DMS114 treated with DMSO at 0.1 percent for 48 hours (cell line): ENCODE measurements around the gene SLFNL1.

ENCODE experiments used
- DNase-seq: peaks from one replicate; lab custom pipeline; 2025; ENCODE audit not compliant: unreplicated experiment; lab: John Stamatoyannopoulos, UW

Gene SLFNL1

DNA sequence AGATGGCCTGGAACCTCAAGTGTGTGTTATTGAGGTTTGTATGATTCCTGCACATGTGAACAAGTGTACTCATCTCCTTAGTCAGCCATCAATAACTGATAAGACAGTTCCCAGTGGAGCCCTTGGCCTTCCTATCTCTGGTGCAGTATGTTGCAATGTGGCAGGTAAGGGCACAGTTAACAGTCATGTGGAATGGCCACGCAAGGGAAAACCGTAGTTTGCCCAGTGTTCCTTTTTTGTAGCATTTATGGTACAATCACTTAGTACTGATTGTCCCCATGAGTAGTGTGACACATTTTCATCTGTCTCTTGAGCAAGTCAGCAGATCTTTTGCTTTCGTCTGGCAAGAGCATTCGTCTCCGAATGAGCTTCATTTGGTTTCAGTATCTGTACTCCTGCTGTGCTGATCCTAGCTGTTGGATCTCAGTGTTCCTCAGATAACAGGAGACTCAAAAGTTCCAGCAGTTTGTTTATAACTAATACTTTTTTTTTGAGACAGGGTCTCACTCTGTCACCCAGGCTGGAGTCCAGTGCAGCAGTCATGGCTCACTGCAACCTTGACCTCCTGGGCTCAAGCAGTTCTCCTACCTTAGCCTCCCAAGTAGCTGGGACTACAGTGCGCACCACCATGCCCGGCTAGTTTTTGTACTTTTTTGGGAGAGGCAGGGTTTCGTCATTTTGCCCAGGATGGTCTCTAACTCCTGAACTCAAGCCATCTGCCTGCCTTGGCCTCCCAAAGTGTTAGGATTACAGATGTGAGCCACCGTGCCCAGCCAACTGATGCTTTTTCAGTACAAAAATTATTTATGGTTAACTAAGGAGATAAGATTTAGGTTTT lies 33.9 kb downstream of the SLFNL1 start:
- no peak for DNase-seq

- DNase-seq: no peak
Measured at GRCh38 chr1:40986956-40987355, 34.6 kb downstream of the SLFNL1 start.

DNA sequence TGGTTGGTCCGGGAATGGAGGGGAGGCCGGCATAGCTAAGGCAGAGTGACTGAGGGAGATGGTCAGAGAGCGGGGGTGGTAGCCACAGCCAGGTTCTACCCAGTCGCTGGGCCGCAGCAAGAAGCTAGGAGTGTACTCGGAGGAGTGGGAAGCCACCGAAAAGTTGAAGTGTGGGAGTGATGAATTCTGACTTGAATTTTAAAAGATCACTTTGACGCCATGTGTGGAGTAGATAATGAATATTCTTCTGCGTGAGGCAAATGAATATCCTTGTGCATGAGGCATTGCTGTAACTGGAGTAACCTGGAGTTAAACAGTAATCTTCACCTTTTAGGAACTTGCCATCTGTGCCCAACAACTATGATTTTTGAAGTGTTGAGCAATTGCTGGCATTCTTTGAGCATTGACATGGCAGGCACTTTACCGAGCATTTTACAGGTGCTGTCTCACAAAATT lies 35.2 kb downstream of the SLFNL1 start:
- DNase-seq: no peak

DNA sequence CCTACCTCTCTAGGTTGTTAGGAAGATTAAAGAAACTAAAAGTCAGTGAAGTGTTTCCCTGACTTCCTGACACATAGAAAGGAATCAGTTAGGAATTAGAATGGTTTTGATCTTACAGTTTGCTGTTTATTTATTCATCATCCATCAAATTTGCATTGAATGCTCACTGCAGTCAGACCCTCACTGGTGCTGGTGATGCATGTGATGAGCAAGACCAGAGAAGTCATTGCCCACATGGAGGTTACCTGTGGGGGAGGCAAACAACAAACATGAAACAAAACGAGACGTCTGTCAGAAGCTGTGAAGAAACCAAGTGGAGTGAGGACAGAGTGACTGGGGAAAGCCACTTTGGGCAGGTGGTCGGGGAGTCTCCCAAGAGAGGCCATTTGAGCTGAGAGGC lies 35.6 kb downstream of the SLFNL1 start:
- no peak for DNase-seq

DNA sequence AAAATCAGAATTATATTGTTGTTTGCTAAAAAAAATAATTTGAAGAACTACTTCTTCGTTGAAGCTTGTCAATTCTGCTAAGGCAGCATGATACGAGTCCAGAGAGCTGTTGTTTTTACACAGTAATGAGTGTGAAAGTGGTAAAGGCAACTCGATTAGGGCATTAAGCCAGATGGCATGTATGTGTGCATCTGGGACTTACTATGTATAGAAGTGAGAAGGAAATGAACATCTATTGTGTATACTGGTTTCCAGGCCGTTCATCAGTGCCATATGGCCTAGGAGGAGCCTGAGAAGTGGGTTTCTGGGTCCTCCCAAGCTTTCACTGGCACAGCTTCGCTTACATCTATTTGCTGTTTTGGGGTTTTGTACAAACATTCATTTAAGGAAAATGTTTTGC lies 36.4 kb downstream of the SLFNL1 start:
- no peak for DNase-seq

DNA sequence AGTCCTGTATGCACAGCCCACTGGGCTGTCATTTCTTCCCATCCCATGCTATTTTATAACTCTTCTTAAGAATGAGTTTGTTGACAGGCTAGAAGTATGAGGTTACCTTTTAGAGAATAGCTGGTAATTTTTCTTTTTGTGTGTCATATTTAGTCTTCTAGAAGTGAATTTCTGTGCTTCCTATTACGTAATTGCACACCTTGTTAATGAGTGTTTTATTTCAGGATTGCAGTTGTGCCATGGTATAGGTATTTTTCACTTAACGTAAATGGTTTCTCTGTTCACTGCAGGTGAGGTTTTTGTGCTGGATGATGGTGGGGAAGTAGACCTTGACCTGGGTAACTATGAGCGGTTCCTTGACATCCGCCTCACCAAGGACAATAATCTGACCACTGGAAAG lies 37.0 kb downstream of the SLFNL1 start:
- DNase-seq: no peak

DNA sequence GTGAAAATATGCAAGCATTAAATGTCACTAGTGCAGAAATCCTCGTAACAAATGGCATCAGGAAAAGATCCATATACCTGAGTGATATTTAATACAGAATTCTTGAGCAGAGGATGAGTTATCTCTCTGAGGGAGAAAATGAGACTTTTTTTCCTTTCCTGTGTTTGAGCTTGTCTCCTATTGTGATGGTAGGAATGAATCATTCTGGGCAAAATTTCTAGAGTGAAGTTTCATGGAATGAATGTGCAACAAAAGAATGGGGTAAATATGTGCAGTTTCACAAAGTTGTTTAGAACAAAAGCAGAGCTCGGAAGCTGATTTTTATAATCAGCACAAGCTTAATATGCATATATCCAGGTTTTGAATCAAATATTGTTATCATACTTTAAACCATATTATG lies 37.5 kb downstream of the SLFNL1 start:
- no peak for DNase-seq

GRCh38 chr1:40983286-40983685 lies 38.2 kb downstream of the SLFNL1 start:
- DNase-seq: no peak

DNA sequence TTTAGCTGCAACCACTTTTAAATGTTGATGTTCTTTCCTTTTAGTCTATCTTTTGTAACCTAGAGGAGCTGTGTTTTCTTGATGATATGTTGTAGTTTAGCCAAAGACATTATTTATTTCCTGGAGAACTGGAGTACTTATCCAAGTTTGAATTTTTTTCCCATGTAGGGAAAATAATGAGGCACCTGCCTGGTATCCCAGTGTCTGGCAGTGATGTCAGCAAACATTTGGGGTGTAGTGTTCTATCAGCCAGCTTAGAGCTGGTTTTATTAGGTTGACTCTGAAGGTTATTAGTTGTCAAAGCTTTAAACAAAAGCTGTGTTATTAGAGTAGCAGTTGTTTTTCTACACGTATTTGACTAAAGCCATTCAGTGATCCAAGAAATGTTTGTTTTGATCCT lies 38.8 kb downstream of the SLFNL1 start:
- no peak for DNase-seq

GRCh38 chr1:40981691-40982448 lies 39.7 kb downstream of the SLFNL1 start:
- DNase-seq: no peak

- no peak for DNase-seq
Measured at GRCh38 chr1:40980453-40981121, 40.9 kb downstream of the SLFNL1 start.

DNA sequence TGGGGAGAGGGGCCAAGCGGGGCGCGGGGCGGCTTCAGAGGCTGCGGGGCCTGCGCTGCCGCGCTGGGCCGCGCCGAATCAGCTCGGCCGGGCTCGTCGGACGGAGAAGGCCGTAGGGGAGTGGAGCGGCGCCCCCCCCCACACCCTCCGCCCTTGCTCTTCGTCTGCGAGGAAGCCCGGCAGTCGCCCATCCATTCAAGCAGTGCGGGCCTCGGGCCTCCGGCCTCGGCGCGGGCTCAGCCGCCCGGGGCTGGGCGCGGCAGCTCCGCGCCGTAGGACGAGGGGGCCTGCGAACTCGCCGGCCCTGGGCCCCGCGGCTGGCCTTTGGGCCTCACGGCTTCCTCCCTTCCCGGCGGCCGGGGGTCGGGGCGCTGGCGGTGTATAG lies 41.5 kb downstream of the SLFNL1 start:
- no peak for DNase-seq

- peak; percentile 86 for DNase-seq
Measured at GRCh38 chr1:40979241-40980067, 42.1 kb downstream of the SLFNL1 start, which contains the start of gene CTPS1. Gene CTPS1 (plus strand): TSS chr1:40979696. CDS start chr1:40983291, 3,595 bp downstream.

- no peak for DNase-seq
Measured at GRCh38 chr1:40978886-40979240, 42.7 kb downstream of the SLFNL1 start.

- DNase-seq: no peak
Measured at GRCh38 chr1:40977716-40978115, 43.8 kb downstream of the SLFNL1 start.

GRCh38 chr1:40976952-40977690 lies 44.4 kb downstream of the SLFNL1 start:
- no peak for DNase-seq

GRCh38 chr1:40974945-40975344 lies 46.6 kb downstream of the SLFNL1 start:
- no peak for DNase-seq

DNA sequence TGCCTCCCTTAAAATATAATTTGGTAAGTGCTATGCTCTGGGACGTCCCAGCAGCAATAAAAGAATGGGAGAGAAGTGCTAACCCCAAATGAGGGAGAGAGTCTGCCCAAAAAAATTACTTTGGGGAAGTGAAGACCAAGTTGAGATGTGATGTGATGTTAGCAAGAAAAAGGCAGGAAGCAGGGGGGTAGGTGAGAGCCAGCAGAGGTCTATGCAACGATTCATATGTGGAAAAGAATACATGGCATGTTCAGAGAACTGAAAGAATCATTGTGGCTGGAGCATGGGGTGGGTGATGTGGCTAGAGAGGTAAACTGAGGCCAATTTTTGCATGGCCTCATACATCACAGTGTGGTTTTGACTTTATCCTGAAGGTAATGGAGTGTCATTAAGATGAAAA lies 47.6 kb downstream of the SLFNL1 start:
- DNase-seq: no peak

GRCh38 chr1:40971966-40972365 lies 49.6 kb downstream of the SLFNL1 start:
- no peak for DNase-seq

GRCh38 chr1:40969445-40969844 lies 52.1 kb downstream of the SLFNL1 start:
- no peak for DNase-seq
